Esophagus squamous epithelium (tissue), 5 donors: ENCODE measurements around the gene RAPGEF4. TPM values are rescaled to one million over a fixed set of nuclear protein-coding genes. Genes with fewer than 3 reads are reported as not detected.

Source experiments
- DNase-seq: peaks from one replicate; lab custom pipeline; 2025; lab: John Stamatoyannopoulos, UW
- H3K27ac ChIP-seq, 4 donors: fragments of 200-600 bp; sonication (generic); one replicate each; pipeline ENCODE4 v1.5.1; 2016 to 2019; ENCODE audit warnings: mild to moderate bottlenecking in 1 of 4
- H3K27me3 ChIP-seq, 4 donors: fragments of 200-600 bp; sonication (generic); 1 replicate in 3 of 4; 2 replicates in 1 of 4; pipeline versions ENCODE4 v1.5.1 to v1.6.0; 2017 to 2021; ENCODE audit warnings: antibody characterized with exemption in 1 of 4
- H3K36me3 ChIP-seq, 3 donors: fragments of 200-600 bp; sonication (generic); one replicate each; pipeline ENCODE4 v1.5.1; 2016 to 2019
- H3K4me1 ChIP-seq, 3 donors: fragments of 200-600 bp; sonication (generic); one replicate each; pipeline ENCODE4 v1.5.1; 2017 to 2019
- H3K4me3 ChIP-seq, 4 donors: fragments of 200-600 bp; sonication (generic); 1 replicate in 3 of 4; 2 replicates in 1 of 4; pipeline ENCODE4 v1.5.1; 2016 to 2019; ENCODE audit warnings: mild to moderate bottlenecking in 2 of 4, moderate library complexity in 1 of 4
- H3K9me3 ChIP-seq, 3 donors: fragments of 200-600 bp; sonication (generic); one replicate each; pipeline ENCODE4 v1.5.1; 2016 to 2019
- CTCF ChIP-seq, 6 experiments: fragments of 450-650 bp in 4 of 6; fragments of 200-600 bp in 2 of 6; sonication (generic) in 2 of 6; IDR thresholded peaks; one replicate each; pipeline ENCODE4 v1.5.1; 2016 to 2019; ENCODE audit warnings: antibody characterized with exemption in 6 of 6, mild to moderate bottlenecking in 4 of 6, moderate library complexity in 4 of 6
- POLR2A ChIP-seq, 4 donors: fragments of 450-650 bp; IDR thresholded peaks; one replicate each; pipeline ENCODE4 v1.6.1; 2017; ENCODE audit warnings: antibody characterized with exemption in 4 of 4, mild to moderate bottlenecking in 4 of 4, moderate library complexity in 3 of 4
- WGBS, 2 donors: methylation state at CpG; one replicate each; pipeline ENCODE4 v1.1.5; 2018; 5-methylcytosine and 5-hydroxymethylcytosine counted together
- intact Hi-C: fragments of 100-400 bp; cut with DNase I; formaldehyde crosslinking; loops from one replicate; pipeline ENCODE4 v1.15.0; 2022
- small RNA-seq, 4 donors: library from RNA; depleted of rRNA; stranded (forward); fragments of <200 nt; gene quantifications; one replicate each; pipeline ENCODE3, GENCODE V24; 2016
- total RNA-seq, 4 donors: library from RNA; depleted of rRNA; stranded (reverse); fragments of >200 nt; gene quantifications; one replicate each; pipeline ENCODE4 v1.1.0, GENCODE V29; 2016
- donor health status: DM: yes; HTN: yes; CAD: no.

Gene RAPGEF4
- total RNA-seq, 4 donors from 2014 or later: 2.6 to 11.1 (median 2.9) TPM

GRCh38 chr2:173099804-173100203 is 364.2 kb downstream of the RAPGEF4 start:
- Histone ChIP-seq H3K4me3 (no peak overlapping the region), H3K36me3 (peaks cover 0 to 14% (median 0%) of the 10 kb centered on the region in 3 donors), H3K27me3 (no peaks in the 10 kb centered on the region), H3K4me1 (peaks cover 0 to 18% (median 0%) of the 10 kb centered on the region in 3 donors), H3K9me3 (no peaks in the 10 kb centered on the region), H3K27ac (no peak overlapping the region)
- intact Hi-C loops: no loop called here
- no peak for TF ChIP-seq CTCF (IDR thresholded peaks at IDR 0.05)
- no peak for TF ChIP-seq POLR2A (IDR thresholded peaks at IDR 0.05)
- DNase-seq: no peak
- 88% methylated on average over 2 of the region's 2 CpGs for WGBS, 2 donors

- intact Hi-C loops: no loop called here
- Histone ChIP-seq H3K4me3 (no peak overlapping the region), H3K27ac (no peak overlapping the region), H3K9me3 (no peaks in the 10 kb centered on the region), H3K27me3 (no peaks in the 10 kb centered on the region), H3K4me1 (peaks cover 0 to 18% (median 0%) of the 10 kb centered on the region in 3 donors), H3K36me3 (peaks cover 0 to 9% (median 0%) of the 10 kb centered on the region in 3 donors)
- 65 to 81% methylated on average over 3 of the region's 3 CpGs for WGBS, 2 donors
- no peak for DNase-seq
- TF ChIP-seq POLR2A (IDR thresholded peaks at IDR 0.05) (no peak), CTCF (IDR thresholded peaks at IDR 0.05) (no peak)
Measured at GRCh38 chr2:173101687-173102086, 366.0 kb downstream of the RAPGEF4 start.

Small RNA genes within 50 kb of the gene (small RNA-seq; reads per million reads assigned to genes)
- gene RF01210: 0 to 0.27 (median 0) reads per million in 4 donors

Other genes with a start within 250 kb of the RAPGEF4 start
- gene PDK1, start 179.8 kb upstream of the RAPGEF4 start, total RNA-seq: 10 to 100 TPM; 10.3 to 21.4 (median 16.7) TPM